ENCODE data around the gene CLDN9. TPM values are rescaled to one million over a fixed set of nuclear protein-coding genes. Genes with fewer than 3 reads are reported as not detected.

The CLDN9 gene
- total RNA-seq, 1 experiment from 2014 or later: 1.3 TPM

GRCh38 chr16:3013998-3014690 is 1.4 kb downstream of the CLDN9 start:
- no peak overlapping the region for H2BK20ac ChIP-seq (ENCODE audit: low read depth, low read length, poor library complexity, severe bottlenecking)
- no peak overlapping the region for H3K4ac ChIP-seq (ENCODE audit: low read depth, low read length)
- peaks cover 45 to 80% of the 10 kb centered on the region in 2 experiments for H3K4me1 Mint-ChIP-seq
- H3K9me3 ChIP-seq (ENCODE audit: control insufficient read depth, low read depth, low read length): no peaks in the 10 kb centered on the region
- H4K20me1 ChIP-seq (ENCODE audit: control insufficient read depth, insufficient read depth, insufficient read length): no peaks in the 10 kb centered on the region
- H2AFZ ChIP-seq (ENCODE audit: low read length): no peak overlapping the region
- no peaks in the 10 kb centered on the region; the same call in 1 of the 2 replicates for H3K4me1 ChIP-seq (ENCODE audit: insufficient read depth, low read length)
- H3K27me3 ChIP-seq (ENCODE audit: insufficient read depth, low read length): no peaks in the 10 kb centered on the region
- H3K27ac ChIP-seq (ENCODE audit: insufficient read length, low read depth, low read length): no peak overlapping the region
- TF ChIP-seq CTCF (conservative IDR thresholded peaks at IDR 0.05): no peak
- no peak overlapping the region; the same call in 1 of the 2 replicates for H3K14ac ChIP-seq (ENCODE audit: insufficient read depth, low read length)
- H3K23ac ChIP-seq (ENCODE audit: insufficient read length, low read depth, low read length): no peak overlapping the region
- peak overlapping the region; percentile 18 to 65; a peak in 3 of 5 replicates for H3K4me3 Mint-ChIP-seq
- H3K9ac ChIP-seq (ENCODE audit: extremely low read depth, insufficient read length, low read length): no peak overlapping the region
- H3K9me3 Mint-ChIP-seq: no peaks in the 10 kb centered on the region
- no peak overlapping the region for H3K4me2 ChIP-seq (ENCODE audit: insufficient read depth, insufficient read length, low read length)
- WGBS (ENCODE audit: extremely low coverage, insufficient read length, low lambda C conversion rate): no CpG with 5 or more reads among the region's 12 CpGs
- no peak overlapping the region for H2BK15ac ChIP-seq (ENCODE audit: low read depth, low read length)
- peak overlapping the region; percentile 40 to 93 (median 73); a peak in 5 of 7 replicates for H3K27ac Mint-ChIP-seq
- no peak overlapping the region for H2BK12ac ChIP-seq (ENCODE audit: insufficient read length, low read depth, low read length)
- H3K56ac ChIP-seq (ENCODE audit: insufficient read length, low read depth, low read length): no peak overlapping the region
- no peak for DNase-seq
- no peak overlapping the region for H4K8ac ChIP-seq (replicated peaks; ENCODE audit: insufficient read length, low read depth, low read length)
- no peak overlapping the region for H4K5ac ChIP-seq (ENCODE audit: insufficient read length, low read depth, low read length)
- no peak overlapping the region for H2BK5ac ChIP-seq (ENCODE audit: insufficient read length, low read length)
- no peak overlapping the region for H2BK120ac ChIP-seq (ENCODE audit: low read depth, low read length, poor library complexity, severe bottlenecking)
- peaks cover 7% of the 10 kb centered on the region for H3K27me3 Mint-ChIP-seq (ENCODE audit: low read depth)
- H4K91ac ChIP-seq (ENCODE audit: insufficient read length, low read depth, low read length): no peak overlapping the region
- H3K79me2 ChIP-seq (ENCODE audit: insufficient read depth, low read length): peaks cover 9% of the 10 kb centered on the region; the same call in 1 of the 2 replicates
- H3K36me3 Mint-ChIP-seq (ENCODE audit: insufficient read depth in 1 of 3, low read depth in 3 of 3): peaks cover 21 to 32% (median 30%) of the 10 kb centered on the region in 3 experiments
- peaks cover 20% of the 10 kb centered on the region for H3K23me2 ChIP-seq (ENCODE audit: insufficient read length, low read depth, low read length, poor library complexity, severe bottlenecking)
- no peak overlapping the region for H3K18ac ChIP-seq (ENCODE audit: insufficient read length, low read depth, low read length)
- no peaks in the 10 kb centered on the region for H3K79me1 ChIP-seq (ENCODE audit: insufficient read depth, low read depth, low read length, poor library complexity, severe bottlenecking)
- H3T11ph ChIP-seq (ENCODE audit: low read length): no peak overlapping the region
- no peak overlapping the region for H2AK5ac ChIP-seq (ENCODE audit: insufficient read length, low read length)
